Measurements from ENCODE around the gene IL9. TPM values are rescaled to one million over a fixed set of nuclear protein-coding genes. Genes with fewer than 3 reads are reported as not detected.

Gene IL9
- total RNA-seq, 2 experiments from 2014 or later = not detected

DNA sequence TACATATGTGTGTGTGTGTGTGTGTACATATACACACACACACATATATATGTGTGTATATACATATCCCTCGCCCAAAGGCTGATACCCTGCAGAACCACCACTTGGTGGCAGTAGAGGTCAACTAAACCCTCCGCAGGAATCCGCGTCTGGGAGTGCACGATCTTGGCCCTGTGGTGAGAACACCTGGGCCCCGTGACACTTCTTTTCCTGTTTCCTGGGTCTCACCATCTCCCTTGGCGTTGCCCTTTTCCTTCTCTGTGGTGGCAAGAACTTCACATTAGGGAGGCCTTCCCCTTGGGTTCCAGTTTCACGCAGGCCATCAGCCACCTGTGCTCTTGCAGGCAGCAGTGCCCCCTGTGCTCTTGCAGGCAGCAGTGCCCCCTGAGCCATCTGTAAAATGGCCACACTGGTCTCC, 8.2 kb downstream of the IL9 start:
- peaks cover 12% of the 10 kb centered on the region for H3K4me1 Mint-ChIP-seq
- no peak overlapping the region for H3K27ac Mint-ChIP-seq
- peak; percentile 71 for DNase-seq
- no peaks in the 10 kb centered on the region for H3K9me3 Mint-ChIP-seq
- ChIA-PET POLR2A (no interaction called here), CTCF (no interaction called here)
- no peaks in the 10 kb centered on the region for H3K36me3 Mint-ChIP-seq (ENCODE audit: low read depth)
- no peak overlapping the region for H3K4me3 Mint-ChIP-seq
- H3K27me3 Mint-ChIP-seq = peaks cover 25% of the 10 kb centered on the region

- no peaks in the 10 kb centered on the region for H3K9me3 Mint-ChIP-seq
- no peak overlapping the region for H3K4me3 Mint-ChIP-seq
- H3K27ac Mint-ChIP-seq = no peak overlapping the region
- POLR2A ChIA-PET = no interaction called here
- no peak for DNase-seq
- H3K4me1 Mint-ChIP-seq = peaks cover 12% of the 10 kb centered on the region
- H3K27me3 Mint-ChIP-seq = peaks cover 20% of the 10 kb centered on the region
- CTCF ChIA-PET = no interaction called here
- H3K36me3 Mint-ChIP-seq (ENCODE audit: low read depth) = no peaks in the 10 kb centered on the region
Measured at GRCh38 chr5:135886136-135886535, 9.5 kb downstream of the IL9 start.

DNA sequence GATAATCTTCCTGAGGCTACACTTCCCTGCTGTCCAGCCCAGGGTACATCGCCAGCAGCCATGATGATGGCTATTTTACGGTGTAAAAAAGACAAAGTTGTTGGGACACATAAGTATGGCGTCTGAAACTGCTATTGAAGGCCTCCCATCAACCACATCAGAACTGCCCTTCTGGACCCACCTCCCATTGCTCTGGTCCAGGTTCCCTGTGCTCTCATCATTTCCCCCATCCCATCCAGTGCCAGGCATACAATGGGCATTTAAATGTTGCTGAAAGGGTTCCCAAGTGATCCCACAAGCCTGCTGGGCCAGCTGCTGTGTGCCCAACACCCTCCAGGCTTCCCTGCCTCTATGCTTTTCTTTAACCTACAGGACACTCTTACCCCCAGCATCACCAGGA, 10.6 kb downstream of the IL9 start:
- H3K27me3 Mint-ChIP-seq = peaks cover 19% of the 10 kb centered on the region
- CTCF ChIA-PET = no interaction called here

GRCh38 chr5:135883441-135883840, 12.2 kb downstream of the IL9 start:
- DNase-seq = no peak
- Mint-ChIP-seq H3K9me3 (no peaks in the 10 kb centered on the region), H3K4me1 (peaks cover 8% of the 10 kb centered on the region), H3K4me3 (no peak overlapping the region), H3K27ac (no peak overlapping the region), H3K36me3 (ENCODE audit: low read depth) (no peaks in the 10 kb centered on the region), H3K27me3 (peaks cover 11% of the 10 kb centered on the region)
- POLR2A ChIA-PET = no interaction called here
- CTCF ChIA-PET = no interaction called here

More for the DNA sequence above, 10.6 kb downstream of the IL9 start:
- no peaks in the 10 kb centered on the region for H3K36me3 Mint-ChIP-seq (ENCODE audit: low read depth)
- no peak overlapping the region for H3K27ac Mint-ChIP-seq
- POLR2A ChIA-PET = no interaction called here
- H3K4me3 Mint-ChIP-seq = no peak overlapping the region
- DNase-seq = no peak
- peaks cover 8% of the 10 kb centered on the region for H3K4me1 Mint-ChIP-seq
- no peaks in the 10 kb centered on the region for H3K9me3 Mint-ChIP-seq

GRCh38 chr5:135883026-135883425, 12.6 kb downstream of the IL9 start:
- Mint-ChIP-seq H3K36me3 (ENCODE audit: low read depth) (no peaks in the 10 kb centered on the region), H3K4me1 (peaks cover 8% of the 10 kb centered on the region), H3K4me3 (no peak overlapping the region), H3K9me3 (no peaks in the 10 kb centered on the region), H3K27ac (no peak overlapping the region), H3K27me3 (peaks cover 11% of the 10 kb centered on the region)
- CTCF ChIA-PET = no interaction called here
- POLR2A ChIA-PET = no interaction called here
- DNase-seq = no peak

- H3K4me1 Mint-ChIP-seq = no peaks in the 10 kb centered on the region
- H3K27me3 Mint-ChIP-seq = peaks cover 13% of the 10 kb centered on the region
- CTCF ChIA-PET = interaction anchor here (1.0 kb wide), 1 partner anchor 9 kb away, joined by 4 read pairs; no protein-coding TSS in a partner anchor
- H3K27ac Mint-ChIP-seq = no peak overlapping the region
- POLR2A ChIA-PET = no interaction called here
- DNase-seq = no peak
- no peaks in the 10 kb centered on the region for H3K9me3 Mint-ChIP-seq
- no peaks in the 10 kb centered on the region for H3K36me3 Mint-ChIP-seq (ENCODE audit: low read depth)
- no peak overlapping the region for H3K4me3 Mint-ChIP-seq
Measured at GRCh38 chr5:135881819-135882218, 13.8 kb downstream of the IL9 start.

DNA sequence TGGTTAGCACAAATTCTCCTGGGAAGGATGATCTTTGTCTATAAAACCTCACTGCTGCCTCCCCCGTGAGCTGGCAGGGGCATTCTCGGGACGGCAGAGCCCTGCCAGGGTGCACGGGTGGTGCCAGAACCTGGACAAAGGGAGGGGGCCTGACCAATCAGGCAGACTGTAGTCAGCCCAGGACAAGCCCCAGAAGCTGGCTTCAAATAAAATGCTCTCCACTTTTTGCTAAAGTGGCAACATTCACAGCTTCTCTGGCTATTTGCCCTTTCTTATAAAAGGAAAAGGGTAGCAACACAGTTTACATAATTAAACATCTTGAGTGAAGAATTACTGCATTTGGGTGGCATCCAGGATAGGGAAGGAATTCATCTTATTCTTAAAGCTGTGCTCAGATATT, 14.4 kb downstream of the IL9 start:
- H3K4me1 Mint-ChIP-seq = no peaks in the 10 kb centered on the region
- POLR2A ChIA-PET = no interaction called here
- DNase-seq = no peak
- H3K36me3 Mint-ChIP-seq (ENCODE audit: low read depth) = no peaks in the 10 kb centered on the region
- H3K4me3 Mint-ChIP-seq = no peak overlapping the region
- H3K9me3 Mint-ChIP-seq = no peaks in the 10 kb centered on the region
- no peak overlapping the region for H3K27ac Mint-ChIP-seq
- H3K27me3 Mint-ChIP-seq = peaks cover 13% of the 10 kb centered on the region
- CTCF ChIA-PET = interaction anchor here (1.0 kb wide), 1 partner anchor 10 kb away, joined by 4 read pairs; no protein-coding TSS in a partner anchor

- H3K36me3 Mint-ChIP-seq (ENCODE audit: low read depth) = no peaks in the 10 kb centered on the region
- POLR2A ChIA-PET = no interaction called here
- CTCF ChIA-PET = no interaction called here
- no peak overlapping the region for H3K4me3 Mint-ChIP-seq
- no peak for DNase-seq
- H3K9me3 Mint-ChIP-seq = no peaks in the 10 kb centered on the region
- no peaks in the 10 kb centered on the region for H3K4me1 Mint-ChIP-seq
- no peak overlapping the region for H3K27ac Mint-ChIP-seq
- H3K27me3 Mint-ChIP-seq = peaks cover 13% of the 10 kb centered on the region
Measured at GRCh38 chr5:135880801-135881200, 14.8 kb downstream of the IL9 start.

DNA sequence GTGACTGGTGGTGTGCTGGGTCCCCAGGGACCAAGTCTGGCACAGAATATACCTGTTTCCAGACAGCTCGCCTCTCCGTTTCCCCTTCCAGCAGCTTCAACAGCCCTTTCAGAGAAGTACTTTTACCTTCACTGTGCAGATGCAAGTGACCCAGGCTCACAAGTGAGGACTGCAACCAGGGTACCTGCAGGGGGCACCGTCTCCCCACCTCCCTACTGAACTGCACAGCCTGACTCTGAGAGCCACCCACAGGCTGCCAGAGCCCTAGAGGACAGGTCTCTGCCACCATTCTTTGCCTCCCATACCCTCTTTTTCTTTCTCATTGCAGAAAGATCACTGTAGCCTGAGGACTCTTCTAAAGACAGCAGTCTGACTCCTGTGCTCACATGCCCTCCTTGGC, 15.4 kb downstream of the IL9 start:
- Mint-ChIP-seq H3K9me3 (no peaks in the 10 kb centered on the region), H3K27me3 (peaks cover 11% of the 10 kb centered on the region), H3K4me3 (no peak overlapping the region), H3K4me1 (no peaks in the 10 kb centered on the region), H3K27ac (no peak overlapping the region), H3K36me3 (ENCODE audit: low read depth) (no peaks in the 10 kb centered on the region)
- no peak for DNase-seq
- POLR2A ChIA-PET = no interaction called here
- CTCF ChIA-PET = no interaction called here

DNA sequence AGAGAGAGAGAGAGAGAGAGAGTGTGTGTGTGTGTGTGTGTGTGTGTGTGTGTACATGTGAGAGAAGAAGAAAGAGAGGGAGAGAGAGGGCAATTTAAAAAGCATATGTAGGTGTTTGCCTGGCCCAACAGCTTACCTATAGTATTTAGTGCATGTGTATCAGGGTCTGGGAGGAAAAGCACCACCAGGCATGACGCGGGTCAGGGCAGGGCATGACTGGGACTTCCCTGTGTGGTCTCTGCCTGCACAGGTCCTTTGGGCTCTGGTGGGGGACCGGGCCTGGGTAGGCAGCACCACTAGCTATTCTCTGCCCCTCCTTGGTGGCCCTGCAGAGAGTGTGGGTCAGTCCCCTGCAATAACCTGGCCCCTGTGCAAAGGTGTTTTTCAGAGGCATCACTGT, 16.1 kb downstream of the IL9 start:
- Mint-ChIP-seq H3K27ac (no peak overlapping the region), H3K4me3 (no peak overlapping the region), H3K36me3 (ENCODE audit: low read depth) (no peaks in the 10 kb centered on the region), H3K9me3 (no peaks in the 10 kb centered on the region), H3K27me3 (peaks cover 7% of the 10 kb centered on the region), H3K4me1 (no peaks in the 10 kb centered on the region)
- DNase-seq = no peak
- ChIA-PET POLR2A (no interaction called here), CTCF (no interaction called here)

GRCh38 chr5:135878156-135878620, 17.5 kb downstream of the IL9 start:
- POLR2A ChIA-PET = no interaction called here
- Mint-ChIP-seq H3K36me3 (ENCODE audit: low read depth) (no peaks in the 10 kb centered on the region), H3K9me3 (no peaks in the 10 kb centered on the region), H3K4me3 (no peak overlapping the region), H3K27ac (no peak overlapping the region), H3K27me3 (peaks cover 7% of the 10 kb centered on the region), H3K4me1 (no peaks in the 10 kb centered on the region)
- CTCF ChIA-PET = no interaction called here
- no peak for DNase-seq

DNA sequence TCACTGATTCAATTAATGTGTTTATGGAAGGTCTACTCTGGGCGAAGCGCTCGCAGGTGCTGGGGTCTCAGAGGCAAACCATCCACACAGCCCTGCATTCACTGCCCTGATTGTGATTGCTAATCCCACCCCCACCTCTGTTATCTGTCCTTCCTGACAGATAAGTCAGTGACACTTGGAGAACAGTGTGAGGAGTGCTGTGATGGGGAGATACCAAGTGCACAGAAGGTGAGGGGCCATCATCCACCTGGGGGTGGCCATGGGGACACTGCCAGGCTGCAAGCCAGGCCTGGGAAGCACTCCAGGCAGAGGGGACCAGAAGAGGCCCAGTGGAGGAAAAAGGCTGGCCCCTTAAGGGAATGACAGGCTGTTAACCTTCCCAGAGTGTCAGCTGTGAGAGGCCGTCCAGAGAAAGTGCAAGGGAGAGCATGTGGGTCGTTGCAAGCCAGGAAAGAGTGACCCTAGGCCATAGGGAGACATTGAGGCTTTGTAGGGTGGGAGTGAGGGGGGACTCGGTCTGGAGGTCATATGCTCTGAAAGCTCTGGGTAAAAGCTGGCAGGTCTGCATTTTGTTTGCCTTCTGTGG, 18.0 kb downstream of the IL9 start:
- CTCF ChIA-PET = no interaction called here
- no peak overlapping the region for H3K4me3 Mint-ChIP-seq
- H3K36me3 Mint-ChIP-seq (ENCODE audit: low read depth) = no peaks in the 10 kb centered on the region
- H3K27me3 Mint-ChIP-seq = peaks cover 7% of the 10 kb centered on the region
- no peak for DNase-seq
- no peaks in the 10 kb centered on the region for H3K4me1 Mint-ChIP-seq
- POLR2A ChIA-PET = no interaction called here
- no peak overlapping the region for H3K27ac Mint-ChIP-seq
- H3K9me3 Mint-ChIP-seq = no peaks in the 10 kb centered on the region

DNA sequence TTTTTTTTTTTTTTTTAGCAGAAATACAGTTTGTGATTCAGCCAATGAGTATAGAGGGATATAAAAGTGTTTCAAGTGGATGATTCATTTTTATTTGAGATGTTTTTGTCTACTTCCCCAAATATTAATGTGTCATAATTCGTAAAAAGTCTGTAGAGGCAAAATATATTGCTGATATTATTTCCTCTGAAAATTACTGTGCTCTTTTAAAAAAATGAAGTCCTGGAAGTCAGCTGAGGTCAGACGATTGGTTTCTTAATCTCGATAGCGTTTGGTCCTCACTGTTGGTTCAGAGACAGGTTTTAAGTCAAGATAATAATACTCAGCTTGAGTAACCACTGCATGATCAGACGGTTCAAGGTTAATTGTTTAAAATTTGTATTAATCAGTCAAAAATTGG, 19.5 kb downstream of the IL9 start:
- Mint-ChIP-seq H3K9me3 (no peaks in the 10 kb centered on the region), H3K4me1 (no peaks in the 10 kb centered on the region), H3K36me3 (ENCODE audit: low read depth) (no peaks in the 10 kb centered on the region), H3K27me3 (peaks cover 7% of the 10 kb centered on the region), H3K4me3 (no peak overlapping the region), H3K27ac (no peak overlapping the region)
- DNase-seq = no peak
- ChIA-PET CTCF (no interaction called here), POLR2A (no interaction called here)

DNA sequence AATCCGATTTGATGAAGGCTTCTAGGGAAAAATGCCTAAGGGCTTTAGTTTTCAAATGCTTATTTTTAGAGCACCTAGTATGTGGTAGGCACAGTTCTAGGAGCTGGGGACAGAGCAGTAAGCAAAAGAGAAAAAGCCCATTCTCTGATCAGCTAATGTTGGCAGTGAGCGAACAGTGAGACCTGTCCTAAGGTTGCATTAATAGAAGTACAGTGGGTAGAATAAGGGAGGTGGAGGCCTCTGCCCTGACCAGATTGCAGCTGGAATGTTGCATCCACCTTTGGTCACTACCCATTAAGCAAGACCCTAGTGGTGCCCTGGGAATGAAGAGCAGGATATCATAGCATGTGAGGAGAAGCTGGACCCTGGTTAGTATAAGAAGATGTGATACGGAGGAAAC, 20.1 kb downstream of the IL9 start:
- no peaks in the 10 kb centered on the region for H3K36me3 Mint-ChIP-seq (ENCODE audit: low read depth)
- H3K27me3 Mint-ChIP-seq = peaks cover 5% of the 10 kb centered on the region
- no peak for DNase-seq
- POLR2A ChIA-PET = no interaction called here
- no peaks in the 10 kb centered on the region for H3K9me3 Mint-ChIP-seq
- CTCF ChIA-PET = no interaction called here
- no peak overlapping the region for H3K4me3 Mint-ChIP-seq
- no peaks in the 10 kb centered on the region for H3K4me1 Mint-ChIP-seq
- H3K27ac Mint-ChIP-seq = no peak overlapping the region

All from activated CD4-positive, alpha-beta T cell treated with anti-CD3 and anti-CD28 coated beads, Interleukin-2, amount 10 ng/mL, durations not matched to agents 7 days and 5 days (primary cell).